OCI-LY3 (cell line): Measurements from ENCODE around the gene MIS18A.

ENCODE experiments used
- EZH2phosphoT487 ChIP-seq: fragments of 200-600 bp; shearing (Covaris generic); IDR thresholded peaks from 2 replicates; pipeline ENCODE4 v1.6.1; 2018; ENCODE audit warnings: antibody characterized with exemption, mixed run types, low read depth
- TF ChIP-seq, protein P1 (sequence below): fragments of 200-600, 300-600 bp; sonication (generic); IDR thresholded peaks from 2 replicates; pipeline ENCODE4 v1.5.1; 2014; ENCODE audit warnings: antibody characterized with exemption, low read length, low read depth

DNA sequence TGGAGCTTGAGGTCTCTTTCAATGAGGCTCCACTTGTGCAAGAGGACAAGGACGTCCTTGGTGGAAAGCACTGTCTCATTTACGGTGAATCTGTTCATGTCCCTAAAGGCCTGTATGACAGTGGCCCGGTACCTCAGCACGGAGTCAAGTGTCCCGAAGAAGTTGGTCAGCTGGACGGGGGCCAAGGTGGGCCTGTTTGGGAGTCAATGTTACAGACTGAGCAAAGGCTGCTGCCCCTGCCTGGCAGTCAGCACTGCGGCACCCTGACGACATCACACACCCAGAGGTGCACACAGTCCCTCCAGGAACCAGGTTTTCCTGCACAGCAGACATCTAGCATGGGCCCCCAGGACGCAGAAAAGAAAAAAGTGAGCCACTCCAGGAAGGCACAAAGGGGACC lies 38.9 kb upstream of the MIS18A start:
- TF ChIP-seq, protein P1, sequence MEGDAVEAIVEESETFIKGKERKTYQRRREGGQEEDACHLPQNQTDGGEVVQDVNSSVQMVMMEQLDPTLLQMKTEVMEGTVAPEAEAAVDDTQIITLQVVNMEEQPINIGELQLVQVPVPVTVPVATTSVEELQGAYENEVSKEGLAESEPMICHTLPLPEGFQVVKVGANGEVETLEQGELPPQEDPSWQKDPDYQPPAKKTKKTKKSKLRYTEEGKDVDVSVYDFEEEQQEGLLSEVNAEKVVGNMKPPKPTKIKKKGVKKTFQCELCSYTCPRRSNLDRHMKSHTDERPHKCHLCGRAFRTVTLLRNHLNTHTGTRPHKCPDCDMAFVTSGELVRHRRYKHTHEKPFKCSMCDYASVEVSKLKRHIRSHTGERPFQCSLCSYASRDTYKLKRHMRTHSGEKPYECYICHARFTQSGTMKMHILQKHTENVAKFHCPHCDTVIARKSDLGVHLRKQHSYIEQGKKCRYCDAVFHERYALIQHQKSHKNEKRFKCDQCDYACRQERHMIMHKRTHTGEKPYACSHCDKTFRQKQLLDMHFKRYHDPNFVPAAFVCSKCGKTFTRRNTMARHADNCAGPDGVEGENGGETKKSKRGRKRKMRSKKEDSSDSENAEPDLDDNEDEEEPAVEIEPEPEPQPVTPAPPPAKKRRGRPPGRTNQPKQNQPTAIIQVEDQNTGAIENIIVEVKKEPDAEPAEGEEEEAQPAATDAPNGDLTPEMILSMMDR = no peak
- TF ChIP-seq EZH2phosphoT487 = no peak
